Mucosa of rectum (tissue), 2 donors: Measurements from ENCODE around the gene NPBWR2.

Experiments used
- H3K27ac ChIP-seq, 2 donors: one replicate each; pipeline ENCODE4 v1.7.0; 2013; ENCODE audit warnings: inconsistent platforms in 2 of 2, low read depth in 2 of 2, low read length in 2 of 2
- H3K27me3 ChIP-seq, 2 donors: one replicate each; pipeline ENCODE4 v1.7.0; 2013; ENCODE audit warnings: low read length in 2 of 2; ENCODE audit not compliant: control insufficient read depth in 2 of 2, insufficient read depth in 2 of 2
- H3K36me3 ChIP-seq, 2 donors: one replicate each; pipeline ENCODE4 v1.7.0; 2013; ENCODE audit warnings: low read length in 2 of 2; ENCODE audit not compliant: control insufficient read depth in 2 of 2, insufficient read depth in 2 of 2
- H3K4me1 ChIP-seq, 2 donors: one replicate each; pipeline ENCODE4 v1.7.0; 2013; ENCODE audit warnings: low read length in 2 of 2, mild to moderate bottlenecking in 1 of 2; ENCODE audit not compliant: control insufficient read depth in 2 of 2, insufficient read depth in 2 of 2
- H3K4me3 ChIP-seq, 2 donors: one replicate each; pipeline ENCODE4 v1.7.0; 2013; ENCODE audit warnings: low read length in 2 of 2
- H3K9ac ChIP-seq, 2 donors: one replicate each; pipeline ENCODE4 v1.7.0; 2013; ENCODE audit warnings: low read length in 2 of 2, low read depth in 1 of 2, mild to moderate bottlenecking in 1 of 2
- H3K9me3 ChIP-seq, 2 donors: one replicate each; pipeline ENCODE4 v1.7.0; 2013; ENCODE audit warnings: low read length in 2 of 2; ENCODE audit not compliant: control insufficient read depth in 2 of 2
- donor health status: healthy.
- donor health status: Normal muscosa, but diverticular disease.

NPBWR2 gene

DNA sequence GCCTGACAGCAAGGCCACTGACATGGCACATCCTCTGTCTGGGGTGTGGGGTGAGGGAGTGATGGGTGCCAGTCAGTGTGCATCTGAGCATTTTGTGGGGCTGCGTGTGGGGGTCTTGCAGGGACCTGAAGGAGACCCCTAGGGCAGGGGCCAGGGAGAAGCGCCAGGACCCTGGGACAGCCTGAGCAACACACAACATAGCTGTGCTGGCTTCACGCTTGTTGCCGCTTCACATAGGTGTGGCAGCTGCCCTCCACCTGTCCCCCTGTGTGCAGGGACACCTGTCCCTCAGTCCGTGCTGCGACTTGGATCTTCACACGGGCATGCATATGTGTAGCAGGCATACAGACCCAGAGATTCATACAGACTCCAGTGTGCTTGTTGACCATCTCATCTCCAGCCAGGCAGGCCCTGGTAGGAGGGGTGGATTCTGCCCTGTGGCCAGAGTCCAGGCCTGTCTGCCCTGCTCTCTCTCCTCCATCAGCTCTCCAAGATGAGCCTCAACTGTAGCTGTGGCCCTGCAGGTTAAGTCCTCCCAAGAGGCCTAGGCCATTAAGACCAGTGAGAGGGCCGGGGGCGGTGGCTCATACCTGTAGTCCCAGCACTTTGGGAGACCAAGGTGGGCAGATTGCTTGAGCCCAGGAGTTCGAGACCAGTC is 3.2 kb upstream of the NPBWR2 start:
- Histone ChIP-seq H3K27me3 (peaks cover 0 to 2% of the 10 kb centered on the region in 2 donors), H3K27ac (no peak overlapping the region), H3K9me3 (no peaks in the 10 kb centered on the region), H3K36me3 (no peaks in the 10 kb centered on the region), H3K9ac (no peak overlapping the region), H3K4me3 (no peak overlapping the region), H3K4me1 (no peaks in the 10 kb centered on the region)

DNA sequence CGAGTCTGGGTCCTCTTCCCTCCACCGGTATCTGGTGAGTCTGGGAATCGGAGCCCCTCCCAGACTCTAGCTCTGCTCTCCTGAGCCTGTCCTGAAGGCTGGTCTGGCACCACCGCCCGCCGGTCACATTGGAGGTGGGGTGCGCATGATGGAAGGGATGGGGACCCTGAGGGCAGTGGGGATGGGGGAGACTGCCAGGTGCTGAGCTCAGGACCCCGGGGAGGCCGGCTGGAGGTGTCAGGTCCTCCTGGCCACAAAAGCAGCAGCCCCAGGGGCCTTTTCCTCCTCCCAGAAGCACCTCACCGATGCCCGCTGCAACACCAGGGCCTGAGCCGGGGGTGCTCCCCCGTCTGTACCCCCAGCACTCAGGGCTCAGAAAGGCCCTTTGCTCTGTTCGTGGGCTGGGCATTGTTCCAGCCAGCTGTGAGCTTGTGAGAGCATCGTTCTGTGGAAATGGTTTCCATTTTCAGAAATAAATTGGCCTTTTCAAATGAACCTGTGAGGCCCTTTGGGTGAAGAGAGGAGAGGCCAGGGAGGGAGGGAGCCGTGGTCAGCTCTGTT is 2.5 kb upstream of the NPBWR2 start:
- no peaks in the 10 kb centered on the region for H3K4me1 ChIP-seq
- no peaks in the 10 kb centered on the region for H3K9me3 ChIP-seq
- no peak overlapping the region for H3K4me3 ChIP-seq
- peaks cover 0 to 2% of the 10 kb centered on the region in 2 donors for H3K27me3 ChIP-seq
- no peak overlapping the region for H3K27ac ChIP-seq
- no peak overlapping the region for H3K9ac ChIP-seq
- H3K36me3 ChIP-seq = no peaks in the 10 kb centered on the region

DNA sequence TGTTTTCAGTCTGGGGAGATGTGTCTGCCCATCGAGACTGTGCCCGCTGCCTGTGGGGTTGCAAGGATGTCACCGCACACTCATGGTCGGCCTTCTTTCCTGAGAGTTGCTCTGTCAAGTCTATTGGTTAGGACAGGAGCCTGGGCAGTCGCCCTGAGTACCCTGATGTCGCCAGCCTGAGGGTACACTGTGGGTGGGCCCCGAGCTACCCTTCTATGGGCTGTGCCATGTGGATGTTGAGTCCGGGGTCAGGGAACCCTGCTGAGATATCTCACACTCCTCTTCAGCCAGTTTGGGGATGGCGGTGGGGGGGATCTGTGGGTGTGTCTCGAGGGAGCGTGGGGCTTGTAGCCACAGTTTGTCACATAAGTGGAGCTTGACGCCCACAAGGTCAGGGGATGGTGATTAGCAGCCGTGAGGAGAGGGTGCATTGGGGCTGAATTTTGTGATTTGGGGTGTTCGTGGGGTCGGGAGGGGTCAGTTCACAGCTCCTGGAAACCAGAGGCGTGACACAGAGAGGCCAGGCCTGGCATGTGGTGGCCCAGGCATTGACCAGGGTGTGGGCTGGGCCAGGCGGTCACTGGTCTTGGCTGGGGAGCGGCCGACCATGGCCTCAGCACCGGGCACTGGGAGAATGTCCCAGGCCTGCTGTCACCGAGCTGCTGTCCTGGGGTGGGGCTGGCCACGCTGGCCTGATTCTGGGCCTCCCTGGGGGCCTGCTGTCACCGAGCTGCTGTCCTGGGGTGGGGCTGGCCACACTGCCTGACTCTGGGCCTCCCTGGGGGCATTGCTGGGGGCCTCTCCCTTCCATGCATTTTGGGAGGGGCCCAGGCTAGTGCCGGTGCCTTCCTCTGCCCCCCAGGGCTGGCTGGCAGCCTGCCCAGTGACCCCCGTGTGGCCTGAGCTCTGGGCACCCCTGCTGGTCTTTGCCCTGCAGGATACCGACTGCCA is 1.6 kb upstream of the NPBWR2 start:
- Histone ChIP-seq H3K9ac (no peak overlapping the region), H3K27me3 (peaks cover under 1 to 2% of the 10 kb centered on the region in 2 donors), H3K27ac (no peak overlapping the region), H3K9me3 (no peaks in the 10 kb centered on the region), H3K4me3 (no peak overlapping the region), H3K36me3 (no peaks in the 10 kb centered on the region), H3K4me1 (no peaks in the 10 kb centered on the region)

DNA sequence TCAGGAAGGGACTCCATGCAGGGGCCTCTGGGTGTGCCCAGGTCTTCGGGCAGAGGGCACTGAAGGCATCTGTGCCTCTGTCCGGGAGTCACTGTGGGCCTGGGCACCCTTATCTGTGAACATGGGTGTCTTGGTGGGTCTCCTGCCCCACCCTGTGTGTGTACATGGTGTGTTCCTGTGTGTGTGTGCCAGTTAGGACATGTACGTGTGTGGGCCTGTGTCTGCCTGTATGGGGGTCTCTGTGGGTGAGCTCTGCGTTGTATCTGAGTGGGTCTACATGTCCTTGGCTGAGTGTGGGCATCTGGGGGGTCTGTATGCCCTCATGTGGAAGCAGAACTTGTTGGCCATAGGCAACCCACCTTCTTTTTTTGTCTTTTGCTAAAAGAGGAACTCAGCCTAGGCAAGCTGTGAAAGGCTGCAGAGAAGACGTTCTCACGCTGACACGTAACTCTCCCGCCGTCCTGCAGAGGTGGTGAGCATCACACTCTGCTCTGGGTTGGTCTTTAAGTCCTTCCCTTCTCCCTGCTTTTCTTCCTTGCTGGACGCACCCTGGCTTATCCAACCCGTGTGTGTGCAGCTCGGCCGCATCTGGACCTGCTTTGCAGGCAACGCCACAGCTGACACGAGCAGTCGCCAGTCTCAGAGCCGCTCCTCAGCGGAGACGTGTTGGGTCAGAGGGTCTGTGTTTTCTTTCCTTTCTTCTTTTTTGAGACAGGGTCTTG is 532 bp upstream of the NPBWR2 start:
- H3K36me3 ChIP-seq = no peaks in the 10 kb centered on the region
- H3K9me3 ChIP-seq = no peaks in the 10 kb centered on the region
- peaks cover 2 to 5% of the 10 kb centered on the region in 2 donors for H3K27me3 ChIP-seq
- H3K4me1 ChIP-seq = no peaks in the 10 kb centered on the region
- H3K27ac ChIP-seq = no peak overlapping the region
- H3K9ac ChIP-seq = no peak overlapping the region
- no peak overlapping the region for H3K4me3 ChIP-seq

DNA sequence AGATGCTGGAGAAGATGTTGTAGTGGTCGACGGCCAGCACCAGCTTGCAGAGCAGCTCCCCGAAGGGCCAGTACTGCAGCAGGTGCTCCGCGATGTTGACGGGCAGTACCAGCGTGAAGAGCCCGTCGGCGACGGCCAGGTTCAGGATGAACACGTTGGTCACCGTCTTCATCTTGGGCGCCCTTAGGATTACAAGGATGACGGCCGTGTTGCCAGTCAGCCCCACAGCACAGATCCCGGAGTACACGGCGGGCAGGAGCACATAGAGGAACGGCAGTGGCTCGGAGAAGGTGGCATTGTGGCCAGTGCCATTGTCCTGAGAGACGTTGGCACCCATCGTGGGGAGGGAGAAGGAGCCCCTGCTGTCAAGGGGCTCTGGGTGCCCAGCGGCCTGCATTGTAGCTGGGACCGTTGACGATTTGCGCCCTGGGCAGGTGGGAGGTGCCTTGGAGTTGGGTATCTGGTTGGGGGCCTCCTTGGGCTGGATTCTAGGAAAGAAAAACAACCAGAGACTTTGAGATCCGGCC is 867 bp downstream of the NPBWR2 start:
- H3K9ac ChIP-seq = no peak overlapping the region
- no peak overlapping the region for H3K27ac ChIP-seq
- H3K36me3 ChIP-seq = no peaks in the 10 kb centered on the region
- H3K9me3 ChIP-seq = no peaks in the 10 kb centered on the region
- H3K27me3 ChIP-seq = peaks cover 9 to 11% of the 10 kb centered on the region in 2 donors
- no peak overlapping the region for H3K4me3 ChIP-seq
- H3K4me1 ChIP-seq = no peaks in the 10 kb centered on the region

DNA sequence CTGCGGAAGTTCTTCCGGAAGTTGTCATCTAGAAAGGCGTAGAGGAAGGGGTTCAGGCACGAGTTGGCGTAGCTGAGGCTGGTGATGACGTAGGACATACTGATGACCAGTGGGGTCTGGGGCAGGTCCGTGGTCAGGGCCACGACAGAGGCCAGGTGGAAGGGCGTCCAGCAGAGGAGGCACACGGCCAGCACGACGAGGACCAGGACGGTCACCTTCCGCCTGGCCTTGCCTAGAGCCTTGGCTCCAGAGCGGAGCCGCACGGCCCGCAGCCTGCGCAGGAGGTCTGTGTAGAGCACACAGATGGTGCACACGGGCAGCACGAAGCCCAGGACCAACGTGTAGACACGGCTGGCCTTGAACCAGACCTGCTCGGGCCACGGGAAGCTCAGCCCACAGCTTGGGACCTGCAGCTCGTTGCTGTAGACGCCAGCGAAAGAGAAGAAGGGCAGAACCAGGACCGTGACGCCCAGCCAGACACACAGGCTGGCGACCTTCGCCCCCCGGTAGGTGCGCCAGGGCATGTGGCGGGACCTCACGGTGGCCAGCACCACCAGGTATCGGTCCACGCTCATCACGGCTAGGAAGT is 1.4 kb downstream of the NPBWR2 start:
- Histone ChIP-seq H3K4me3 (no peak overlapping the region), H3K36me3 (no peaks in the 10 kb centered on the region), H3K27ac (no peak overlapping the region), H3K4me1 (no peaks in the 10 kb centered on the region), H3K27me3 (peaks cover 14 to 16% of the 10 kb centered on the region in 2 donors), H3K9me3 (no peaks in the 10 kb centered on the region), H3K9ac (no peak overlapping the region)

DNA sequence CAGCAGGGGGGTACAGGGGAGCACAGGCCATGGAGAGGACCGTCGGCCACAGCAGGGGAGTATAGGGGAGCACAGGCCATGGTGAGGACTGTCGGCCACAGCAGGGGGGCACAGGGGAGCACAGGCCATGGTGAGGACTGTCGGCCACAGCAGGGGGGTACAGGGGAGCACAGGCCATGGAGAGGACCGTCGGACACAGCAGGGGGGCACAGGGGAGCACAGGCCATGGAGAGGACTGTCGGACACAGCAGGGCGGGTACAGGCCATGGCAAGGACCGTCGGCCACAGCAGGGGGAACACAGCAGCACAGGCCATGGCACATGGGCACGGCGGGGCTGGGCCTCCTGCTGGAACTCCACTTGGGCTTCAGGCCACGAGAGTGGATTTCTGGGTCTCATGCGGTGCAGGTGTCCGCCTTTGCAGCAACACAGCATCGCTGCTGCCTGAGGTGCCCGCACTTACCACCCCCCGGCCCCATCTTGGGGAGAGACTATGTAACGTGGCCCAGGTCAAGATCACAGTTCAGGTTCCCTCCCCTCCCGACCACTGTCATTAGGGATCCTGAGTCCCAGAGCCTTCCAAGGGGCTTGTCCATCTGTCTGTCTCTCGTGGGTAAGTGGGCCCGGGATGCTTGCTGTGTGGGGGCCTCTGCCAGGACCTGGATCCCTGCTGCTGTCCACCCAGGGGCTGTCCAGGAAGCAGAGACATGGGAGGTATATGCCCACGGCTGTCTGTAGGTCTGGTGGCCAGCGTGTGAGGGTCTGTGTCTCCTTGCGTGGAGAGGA is 2.5 kb downstream of the NPBWR2 start:
- Histone ChIP-seq H3K27ac (no peak overlapping the region), H3K27me3 (peaks cover 16 to 23% of the 10 kb centered on the region in 2 donors), H3K9me3 (no peaks in the 10 kb centered on the region), H3K9ac (no peak overlapping the region), H3K4me3 (no peak overlapping the region), H3K36me3 (no peaks in the 10 kb centered on the region), H3K4me1 (no peaks in the 10 kb centered on the region)

DNA sequence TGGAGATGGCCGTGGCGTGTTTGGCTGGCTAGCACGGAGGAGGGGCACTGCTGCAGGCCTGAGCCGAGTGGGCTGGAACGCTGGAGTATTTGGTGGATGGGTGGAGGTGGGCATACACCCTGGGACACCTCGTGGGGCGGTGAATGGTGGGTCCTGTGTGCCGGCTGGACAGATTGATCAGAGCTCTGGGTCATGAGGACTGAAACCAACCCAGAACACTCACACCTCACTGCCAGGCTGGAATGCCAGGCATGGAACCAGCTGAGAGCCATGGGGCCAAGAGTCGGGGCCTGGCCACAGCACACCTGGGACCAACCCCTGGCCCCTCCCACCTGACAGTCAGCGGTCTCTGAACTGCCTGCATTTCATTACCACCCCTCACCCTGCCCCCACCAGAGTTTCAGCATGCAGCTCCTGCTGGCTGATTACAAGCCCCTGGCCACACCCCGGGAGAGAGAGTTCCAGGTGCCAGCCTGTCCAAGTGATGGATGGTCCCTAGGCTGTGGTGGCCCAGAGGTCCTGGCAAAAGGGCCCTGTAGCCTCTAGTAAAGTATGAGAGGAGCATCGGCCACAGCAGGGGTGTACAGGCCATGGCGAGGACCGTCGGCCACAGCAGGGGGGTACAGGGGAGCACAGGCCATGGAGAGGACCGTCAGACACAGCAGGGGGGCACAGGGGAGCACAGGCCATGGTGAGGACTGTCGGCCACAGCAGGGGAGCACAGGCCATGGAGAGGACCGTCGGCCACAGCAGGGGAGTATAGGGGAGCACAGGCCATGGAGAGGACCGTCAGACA is 3.3 kb downstream of the NPBWR2 start:
- H3K27me3 ChIP-seq = peaks cover 16 to 23% of the 10 kb centered on the region in 2 donors
- H3K4me1 ChIP-seq = no peaks in the 10 kb centered on the region
- H3K4me3 ChIP-seq = no peak overlapping the region
- H3K9me3 ChIP-seq = no peaks in the 10 kb centered on the region
- H3K36me3 ChIP-seq = no peaks in the 10 kb centered on the region
- H3K27ac ChIP-seq = no peak overlapping the region
- H3K9ac ChIP-seq = no peak overlapping the region
